ENCODE data around the gene SFT2D1.

DNA sequence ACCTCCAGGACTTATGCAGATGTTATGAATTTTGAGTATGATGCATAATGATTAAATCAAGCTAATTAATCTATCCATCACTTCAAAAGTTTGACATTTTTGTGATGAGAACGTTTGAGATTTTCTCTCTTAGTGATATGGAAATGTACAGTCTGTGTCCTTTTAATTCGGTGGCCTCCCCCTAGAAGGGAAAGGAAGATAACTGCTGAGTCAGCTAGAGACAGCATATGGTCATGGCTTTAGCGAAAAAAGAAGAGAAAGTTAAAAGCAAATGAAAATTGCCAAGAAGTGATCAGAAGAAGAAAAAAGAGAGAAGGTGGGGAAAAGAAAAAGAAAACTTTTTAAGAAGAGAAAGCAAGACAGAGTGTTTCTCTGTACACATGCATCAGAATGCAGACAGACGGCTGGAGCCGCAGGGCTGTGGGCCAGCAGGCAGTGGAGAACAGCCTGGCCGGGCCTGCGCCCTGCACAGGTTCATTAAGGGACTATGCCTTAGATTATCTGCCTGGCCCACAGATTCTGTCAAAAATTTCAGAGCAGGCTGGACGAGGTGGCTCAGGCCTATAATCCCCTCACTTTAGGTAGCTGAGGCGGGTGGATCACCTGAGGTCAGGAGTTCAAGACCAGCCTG lies 41.9 kb downstream of the SFT2D1 start:
- TF ChIP-seq, protein P1, sequence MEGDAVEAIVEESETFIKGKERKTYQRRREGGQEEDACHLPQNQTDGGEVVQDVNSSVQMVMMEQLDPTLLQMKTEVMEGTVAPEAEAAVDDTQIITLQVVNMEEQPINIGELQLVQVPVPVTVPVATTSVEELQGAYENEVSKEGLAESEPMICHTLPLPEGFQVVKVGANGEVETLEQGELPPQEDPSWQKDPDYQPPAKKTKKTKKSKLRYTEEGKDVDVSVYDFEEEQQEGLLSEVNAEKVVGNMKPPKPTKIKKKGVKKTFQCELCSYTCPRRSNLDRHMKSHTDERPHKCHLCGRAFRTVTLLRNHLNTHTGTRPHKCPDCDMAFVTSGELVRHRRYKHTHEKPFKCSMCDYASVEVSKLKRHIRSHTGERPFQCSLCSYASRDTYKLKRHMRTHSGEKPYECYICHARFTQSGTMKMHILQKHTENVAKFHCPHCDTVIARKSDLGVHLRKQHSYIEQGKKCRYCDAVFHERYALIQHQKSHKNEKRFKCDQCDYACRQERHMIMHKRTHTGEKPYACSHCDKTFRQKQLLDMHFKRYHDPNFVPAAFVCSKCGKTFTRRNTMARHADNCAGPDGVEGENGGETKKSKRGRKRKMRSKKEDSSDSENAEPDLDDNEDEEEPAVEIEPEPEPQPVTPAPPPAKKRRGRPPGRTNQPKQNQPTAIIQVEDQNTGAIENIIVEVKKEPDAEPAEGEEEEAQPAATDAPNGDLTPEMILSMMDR (IDR thresholded peaks at IDR 0.05) = no peak
- no peak for TF ChIP-seq POLR2A (IDR thresholded peaks at IDR 0.05)

Data from testis (tissue), 2 donors.